ENCODE data around the gene ZSWIM9.
"Not testable (repeated sequence)": the region's sequence is repeated elsewhere in the genome, so short reads cannot be mapped to it uniquely, and the experiment has no call there.

The ZSWIM9 gene

DNA sequence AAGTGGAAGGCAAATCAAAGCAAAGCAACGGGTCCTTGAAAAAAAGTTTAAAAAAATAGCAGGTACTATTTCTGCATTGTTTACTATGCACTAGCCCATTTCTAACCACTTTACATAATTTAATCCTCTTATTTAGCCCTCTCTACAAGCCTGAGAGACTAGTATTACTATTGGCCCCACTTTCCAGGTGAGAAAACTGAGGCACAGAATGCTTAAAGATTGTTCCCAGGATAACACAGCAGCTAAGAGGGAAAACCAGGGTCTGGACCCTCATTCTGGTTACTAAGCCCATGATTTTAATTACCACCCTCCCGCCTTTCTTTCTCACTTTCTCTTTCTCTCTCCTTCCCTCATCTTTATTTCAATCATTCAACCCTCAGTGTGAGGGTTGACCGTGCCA lies 5.7 kb downstream of the ZSWIM9 start:
- no peak for DNase-seq

- DNase-seq, result no peak
Observed at GRCh38 chr19:48181505-48181904, 11.0 kb downstream of the ZSWIM9 start.

DNA sequence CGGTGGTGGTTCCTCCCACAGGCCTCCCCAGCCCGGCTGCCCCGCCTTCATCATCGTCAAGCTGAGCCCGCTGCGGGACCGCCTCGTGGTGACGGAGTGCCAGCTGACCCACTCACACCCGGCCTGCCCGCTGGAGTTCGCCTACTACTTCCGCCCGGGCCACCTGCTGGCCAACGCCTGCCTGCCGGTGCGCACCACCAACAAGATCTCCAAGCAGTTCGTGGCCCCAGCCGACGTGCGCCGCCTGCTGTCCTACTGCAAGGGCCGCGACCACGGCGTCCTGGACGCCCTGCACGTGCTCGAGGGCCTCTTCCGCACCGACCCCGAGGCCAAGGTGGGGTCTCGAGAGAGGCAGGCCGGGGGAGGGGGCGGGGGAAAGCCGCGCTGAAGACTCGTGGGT lies 12.0 kb downstream of the ZSWIM9 start:
- DNase-seq, result no peak

DNA sequence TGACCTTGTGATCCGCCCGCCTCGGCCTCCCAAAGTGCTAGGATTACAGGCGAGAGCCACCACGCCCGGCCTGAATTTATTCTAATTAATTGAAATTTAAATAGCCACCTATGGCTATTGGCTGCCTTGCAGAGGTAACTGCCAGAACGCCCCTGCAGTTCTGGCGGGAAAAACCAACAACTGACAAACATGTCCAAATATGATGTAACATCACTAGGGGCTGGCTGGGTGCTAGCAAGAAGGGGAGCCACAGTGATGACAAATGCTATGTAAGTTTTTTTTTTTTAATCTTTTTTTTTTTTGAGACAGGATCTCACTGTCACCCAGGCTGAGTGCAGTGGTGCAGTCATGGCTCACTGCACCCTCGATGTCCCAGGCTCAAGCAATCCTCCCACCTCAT lies 12.9 kb downstream of the ZSWIM9 start:
- no peak for DNase-seq

GRCh38 chr19:48186015-48186414 lies 15.5 kb downstream of the ZSWIM9 start:
- DNase-seq, result no peak

DNA sequence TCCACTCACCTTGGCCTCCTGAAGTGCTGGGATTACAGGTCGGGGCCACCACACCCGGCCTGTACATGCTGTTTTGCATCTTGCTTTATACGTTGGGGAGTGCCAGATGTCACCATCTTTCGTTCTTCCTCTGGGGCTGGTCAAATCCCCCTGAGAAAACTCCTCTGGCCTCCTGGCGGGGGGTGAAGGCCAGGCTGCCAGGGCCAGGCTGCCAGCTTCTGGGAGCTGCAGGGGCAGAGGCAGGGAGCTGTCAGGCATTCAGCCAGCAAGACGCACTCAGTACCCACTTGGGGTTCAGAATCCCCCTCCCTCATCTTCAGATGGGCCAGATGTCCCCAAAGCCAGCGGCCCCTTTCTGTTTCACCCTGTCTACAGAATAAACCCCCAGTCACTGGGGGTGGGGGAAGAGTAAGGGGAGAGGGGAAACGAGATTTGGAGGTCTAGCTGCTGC lies 16.1 kb downstream of the ZSWIM9 start:
- DNase-seq, result peak in 1 of 2 experiments; percentile 25

DNA sequence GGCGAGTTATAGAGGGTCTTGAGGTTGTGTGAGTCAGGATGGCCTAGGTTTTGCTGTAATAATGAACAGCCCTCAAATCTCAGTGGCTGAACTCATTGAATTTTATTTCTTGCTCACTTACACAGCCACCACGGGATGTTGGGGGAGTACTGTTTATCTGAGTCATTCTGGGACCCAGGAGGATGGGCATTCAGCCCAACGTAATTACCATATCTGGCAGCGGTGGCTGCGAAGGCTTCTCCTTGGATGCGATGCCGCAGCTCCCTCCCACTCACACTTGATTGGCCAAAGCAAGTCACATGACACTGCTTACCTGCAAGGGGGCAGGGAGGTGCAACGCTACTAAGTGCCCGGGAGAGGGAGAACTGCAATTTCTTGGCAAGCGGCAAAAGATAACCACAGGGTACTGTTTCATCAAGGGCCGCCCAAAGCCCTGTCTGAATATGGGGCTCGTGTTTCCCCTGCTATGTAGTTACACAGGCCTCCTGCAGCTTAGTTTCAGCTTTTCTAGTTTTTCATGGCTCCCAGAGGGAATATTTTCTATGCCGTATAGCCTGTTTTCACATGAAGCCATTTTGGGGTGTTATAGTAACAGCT lies 19.9 kb downstream of the ZSWIM9 start:
- peak; percentile 90 to 94 for DNase-seq

- no peak for DNase-seq
Observed at GRCh38 chr19:48190885-48191284, 20.4 kb downstream of the ZSWIM9 start.

GRCh38 chr19:48192750-48193149 lies 22.3 kb downstream of the ZSWIM9 start:
- no peak for DNase-seq

- peak in 1 of 2 experiments; percentile 33 for DNase-seq
Observed at GRCh38 chr19:48194041-48194843, 23.8 kb downstream of the ZSWIM9 start.

DNA sequence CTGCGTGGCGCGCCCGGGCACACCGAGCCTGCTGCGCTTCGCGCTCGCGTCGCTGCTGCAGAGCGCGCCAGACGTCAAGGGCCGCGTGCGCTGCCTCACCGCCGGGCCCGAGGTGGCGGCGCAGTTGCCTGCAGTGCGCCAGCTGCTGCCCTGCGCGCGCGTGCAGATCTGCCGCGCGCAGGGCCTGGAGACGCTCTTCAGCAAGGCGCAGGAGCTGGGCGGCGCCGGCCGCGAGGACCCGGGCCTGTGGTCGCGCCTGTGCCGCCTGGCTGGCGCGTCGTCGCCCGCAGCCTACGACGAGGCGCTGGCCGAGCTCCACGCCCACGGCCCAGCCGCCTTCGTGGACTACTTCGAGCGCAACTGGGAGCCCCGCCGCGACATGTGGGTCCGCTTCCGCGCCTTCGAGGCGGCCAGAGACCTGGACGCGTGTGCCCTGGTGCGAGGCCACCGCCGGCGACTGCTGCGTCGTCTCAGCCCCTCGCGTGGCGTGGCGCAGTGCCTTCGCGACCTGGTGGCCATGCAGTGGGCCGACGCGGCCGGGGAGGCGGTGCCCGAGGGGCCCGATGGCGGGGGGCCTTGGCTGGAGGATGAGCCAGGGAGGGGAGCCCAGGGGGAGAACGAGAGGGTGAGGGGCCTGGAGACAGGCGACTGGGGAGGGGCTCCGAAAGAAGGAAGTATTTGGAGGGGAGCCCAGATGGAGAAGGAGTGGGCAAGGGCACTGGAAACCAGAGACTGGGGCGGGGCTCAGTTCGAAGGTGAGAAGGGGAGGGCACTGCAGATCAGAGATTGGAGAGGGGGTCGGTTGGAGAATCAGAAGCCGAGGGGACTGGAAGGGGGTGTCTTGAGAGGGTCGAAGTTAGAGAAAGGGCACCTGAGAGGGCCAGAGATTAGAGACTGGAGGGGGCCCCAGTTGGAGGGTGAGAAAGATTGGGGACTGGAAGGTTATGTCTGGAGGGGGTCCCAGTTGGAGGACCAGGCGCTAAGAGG lies 24.7 kb downstream of the ZSWIM9 start:
- no peak for DNase-seq

- DNase-seq, result no peak
Observed at GRCh38 chr19:48196321-48196763, 25.9 kb downstream of the ZSWIM9 start.

DNA sequence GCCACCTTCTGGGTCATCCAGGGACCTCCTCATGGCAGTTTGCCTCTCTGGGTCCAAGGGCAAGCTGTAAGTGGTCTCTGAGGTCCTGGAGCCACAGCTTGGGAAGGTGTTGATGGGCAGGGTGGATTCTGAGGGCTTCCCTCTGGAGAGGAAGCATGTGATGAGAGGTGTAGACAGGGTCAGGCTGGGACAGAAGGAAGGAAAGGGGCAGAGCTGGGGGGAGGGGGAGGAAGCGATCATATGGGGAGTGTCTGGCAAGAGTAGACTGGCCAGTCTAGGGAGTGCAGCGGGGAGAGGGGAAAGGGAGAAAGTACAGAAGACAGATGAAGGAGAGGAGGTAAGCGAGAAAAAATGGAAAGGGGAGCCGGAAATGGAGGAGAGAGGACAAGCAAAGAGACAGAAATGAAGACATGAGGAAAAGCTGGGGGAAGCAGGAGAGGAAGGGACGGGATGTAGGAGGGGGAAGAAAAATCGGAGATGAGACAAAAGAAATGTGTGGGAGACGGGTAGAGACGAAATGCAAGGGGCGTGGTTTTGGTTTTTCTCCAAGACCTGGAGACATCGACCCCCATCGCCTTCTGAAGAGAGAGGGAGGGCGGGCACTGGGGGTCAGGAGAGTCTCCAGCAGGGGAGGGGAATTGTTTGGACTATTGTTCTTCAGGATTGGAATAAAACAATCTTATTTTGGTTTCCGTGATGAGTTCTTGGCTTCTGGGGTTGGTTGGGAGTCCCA lies 26.6 kb downstream of the ZSWIM9 start:
- no peak for DNase-seq

- peak; percentile 55 to 63 for DNase-seq
Observed at GRCh38 chr19:48203222-48203793, 32.8 kb downstream of the ZSWIM9 start.

DNA sequence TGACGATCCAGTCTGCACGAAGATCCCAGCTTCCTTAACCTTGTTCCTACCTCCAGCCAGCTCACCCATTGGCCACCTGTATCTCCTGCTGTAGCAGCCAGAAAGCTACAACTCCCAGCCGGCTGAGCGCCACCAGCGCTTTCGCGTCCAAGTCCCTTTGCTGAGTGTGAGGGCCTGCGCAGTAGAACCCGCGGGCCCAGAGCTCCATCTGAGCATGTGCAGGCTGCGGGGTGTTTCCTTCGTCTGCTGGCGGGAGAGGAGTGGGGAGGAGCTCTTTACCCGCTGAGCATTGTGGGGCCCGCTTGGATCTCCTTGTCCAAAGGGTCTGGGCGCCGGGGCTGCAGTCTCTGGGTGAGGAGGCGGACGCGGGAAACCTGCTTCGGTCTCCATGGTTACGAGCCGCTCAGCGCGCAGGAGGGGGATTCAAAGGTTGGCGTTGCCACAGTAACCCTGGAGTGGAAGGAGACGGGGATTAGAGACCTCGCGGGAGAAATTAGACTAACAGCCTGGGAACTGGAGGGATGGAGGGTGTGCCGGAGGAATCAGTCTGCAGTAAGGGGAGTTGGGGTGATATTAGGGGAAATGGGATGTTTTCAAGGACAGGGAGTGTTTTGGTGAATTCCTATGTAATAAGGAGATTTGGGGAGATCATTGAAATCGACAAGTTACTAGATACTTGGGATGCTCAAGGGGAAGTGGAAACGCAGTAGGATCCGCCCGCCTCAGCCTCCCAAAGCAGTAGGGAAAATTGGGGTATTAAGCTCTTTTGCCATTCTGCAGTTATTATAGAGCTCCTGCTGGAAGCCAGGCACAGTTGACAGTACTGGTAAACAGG lies 33.5 kb downstream of the ZSWIM9 start:
- peak; percentile 98 to 99 for DNase-seq

DNA sequence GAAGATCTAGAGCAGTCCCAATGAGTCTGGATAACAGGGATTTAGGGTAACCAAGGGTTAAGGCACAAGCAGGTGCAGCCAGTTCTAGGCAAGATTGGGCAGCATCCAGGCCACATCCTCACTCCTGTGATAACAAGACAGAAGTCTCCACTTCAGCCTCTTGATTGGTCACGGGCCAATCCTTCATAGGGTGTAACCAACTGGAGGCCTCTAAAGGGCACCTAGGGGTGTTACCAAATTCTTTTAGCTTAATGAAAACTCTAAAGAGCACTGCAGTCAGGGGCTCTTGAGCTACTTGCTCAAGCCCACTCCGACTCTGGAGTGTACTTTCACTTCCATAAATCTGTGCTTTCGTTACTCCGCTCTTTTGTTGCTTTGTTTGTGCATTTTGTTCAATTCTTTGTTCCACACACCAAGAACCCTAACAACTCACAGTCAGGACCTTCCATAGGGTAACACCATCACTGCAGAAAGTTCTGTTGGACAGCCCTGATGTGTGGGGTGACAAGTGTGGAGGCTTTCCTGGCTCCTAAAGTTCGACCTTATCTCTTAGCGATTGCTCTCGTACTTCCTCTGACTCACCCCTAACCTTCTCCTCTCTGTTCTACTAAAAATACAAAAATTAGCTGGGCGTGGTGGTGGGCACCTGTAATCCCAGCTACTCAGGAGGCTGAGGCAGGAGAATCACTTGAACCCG lies 36.1 kb downstream of the ZSWIM9 start:
- no peak for DNase-seq

DNA sequence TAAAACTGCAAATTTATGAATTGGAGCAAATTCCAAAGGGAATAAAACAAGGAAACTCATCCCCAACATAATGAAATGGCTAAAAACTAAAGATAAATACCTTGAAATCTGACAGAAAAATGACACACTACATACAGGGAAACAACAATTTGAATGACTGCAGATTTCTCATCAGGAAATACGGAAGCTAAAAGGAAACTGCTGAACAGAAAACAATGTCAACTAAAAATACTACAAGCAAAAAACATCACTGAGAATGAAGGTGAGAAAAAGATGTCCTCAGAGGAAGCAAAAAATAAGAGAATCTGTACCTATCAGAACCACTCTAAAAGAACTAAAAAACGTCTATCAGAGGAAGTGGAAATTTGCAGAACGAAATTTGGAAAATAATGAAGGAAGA lies 39.5 kb downstream of the ZSWIM9 start:
- no peak for DNase-seq

DNA sequence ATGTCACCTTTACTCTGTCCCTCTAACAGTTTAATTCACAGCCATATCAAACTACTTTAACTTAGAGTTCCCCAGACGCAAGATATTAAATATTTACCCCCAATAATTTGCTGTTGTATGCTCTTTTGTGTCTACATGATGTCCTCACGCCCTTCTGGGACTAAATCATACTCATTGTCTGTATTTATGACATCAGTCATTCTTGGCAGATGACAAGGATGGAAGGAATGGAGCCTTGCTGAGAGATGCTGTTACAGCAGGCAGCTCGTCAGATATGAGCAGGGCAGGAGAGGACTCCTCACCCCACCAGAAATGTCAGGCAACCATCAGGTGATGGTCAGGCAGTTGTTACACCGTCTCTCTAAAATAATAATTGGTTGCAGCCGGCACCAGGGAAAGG lies 43.5 kb downstream of the ZSWIM9 start:
- DNase-seq, result no peak

- DNase-seq, result no peak
Observed at GRCh38 chr19:48216933-48217332, 46.5 kb downstream of the ZSWIM9 start.

GRCh38 chr19:48218997-48219396 lies 48.5 kb downstream of the ZSWIM9 start:
- DNase-seq, result no peak

DNA sequence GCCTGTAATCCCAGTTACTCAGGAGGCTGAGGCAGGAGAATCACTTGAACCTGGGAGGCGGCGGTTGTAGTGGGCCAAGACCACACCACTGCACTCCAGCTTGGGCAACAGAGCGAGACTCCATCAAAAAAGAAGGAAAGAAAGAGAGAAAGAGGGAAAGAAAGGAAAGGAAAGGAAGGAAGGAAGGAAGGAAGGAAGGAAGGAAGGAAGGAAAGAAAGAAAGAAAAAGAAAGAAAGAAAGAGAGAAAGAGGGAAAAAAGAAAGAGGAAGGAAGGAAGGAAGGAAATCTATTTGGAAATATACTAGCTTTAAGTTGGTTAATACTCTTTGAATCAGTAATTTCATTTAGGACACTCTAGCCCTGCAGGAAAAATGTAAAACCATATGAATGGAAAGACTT lies 50.3 kb downstream of the ZSWIM9 start:
- DNase-seq, result not testable (repeated sequence)
